ENCODE data around the gene MBTPS1. TPM values are rescaled to one million over a fixed set of nuclear protein-coding genes. Genes with fewer than 3 reads are reported as not detected.

Gene MBTPS1
- total and polyA plus RNA-seq, 2 experiments from 2014 or later: 18.1 to 49.3 TPM

- TF ChIP-seq ZNF462 (CRISPR knock-in tag; IDR thresholded peaks at IDR 0.05) (no peak), STAT1 (IDR thresholded peaks at IDR 0.05; ENCODE audit: unreplicated experiment) (no peak), ZNF331 (CRISPR knock-in tag; IDR thresholded peaks at IDR 0.05; ENCODE audit: low read depth) (no peak), NANOG (IDR thresholded peaks at IDR 0.05; ENCODE audit: borderline replicate concordance) (no peak)
- TF ChIP-seq, protein P1, sequence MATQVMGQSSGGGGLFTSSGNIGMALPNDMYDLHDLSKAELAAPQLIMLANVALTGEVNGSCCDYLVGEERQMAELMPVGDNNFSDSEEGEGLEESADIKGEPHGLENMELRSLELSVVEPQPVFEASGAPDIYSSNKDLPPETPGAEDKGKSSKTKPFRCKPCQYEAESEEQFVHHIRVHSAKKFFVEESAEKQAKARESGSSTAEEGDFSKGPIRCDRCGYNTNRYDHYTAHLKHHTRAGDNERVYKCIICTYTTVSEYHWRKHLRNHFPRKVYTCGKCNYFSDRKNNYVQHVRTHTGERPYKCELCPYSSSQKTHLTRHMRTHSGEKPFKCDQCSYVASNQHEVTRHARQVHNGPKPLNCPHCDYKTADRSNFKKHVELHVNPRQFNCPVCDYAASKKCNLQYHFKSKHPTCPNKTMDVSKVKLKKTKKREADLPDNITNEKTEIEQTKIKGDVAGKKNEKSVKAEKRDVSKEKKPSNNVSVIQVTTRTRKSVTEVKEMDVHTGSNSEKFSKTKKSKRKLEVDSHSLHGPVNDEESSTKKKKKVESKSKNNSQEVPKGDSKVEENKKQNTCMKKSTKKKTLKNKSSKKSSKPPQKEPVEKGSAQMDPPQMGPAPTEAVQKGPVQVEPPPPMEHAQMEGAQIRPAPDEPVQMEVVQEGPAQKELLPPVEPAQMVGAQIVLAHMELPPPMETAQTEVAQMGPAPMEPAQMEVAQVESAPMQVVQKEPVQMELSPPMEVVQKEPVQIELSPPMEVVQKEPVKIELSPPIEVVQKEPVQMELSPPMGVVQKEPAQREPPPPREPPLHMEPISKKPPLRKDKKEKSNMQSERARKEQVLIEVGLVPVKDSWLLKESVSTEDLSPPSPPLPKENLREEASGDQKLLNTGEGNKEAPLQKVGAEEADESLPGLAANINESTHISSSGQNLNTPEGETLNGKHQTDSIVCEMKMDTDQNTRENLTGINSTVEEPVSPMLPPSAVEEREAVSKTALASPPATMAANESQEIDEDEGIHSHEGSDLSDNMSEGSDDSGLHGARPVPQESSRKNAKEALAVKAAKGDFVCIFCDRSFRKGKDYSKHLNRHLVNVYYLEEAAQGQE (IDR thresholded peaks at IDR 0.05; ENCODE audit: unreplicated experiment): no peak
- TF ChIP-seq, protein P2, sequence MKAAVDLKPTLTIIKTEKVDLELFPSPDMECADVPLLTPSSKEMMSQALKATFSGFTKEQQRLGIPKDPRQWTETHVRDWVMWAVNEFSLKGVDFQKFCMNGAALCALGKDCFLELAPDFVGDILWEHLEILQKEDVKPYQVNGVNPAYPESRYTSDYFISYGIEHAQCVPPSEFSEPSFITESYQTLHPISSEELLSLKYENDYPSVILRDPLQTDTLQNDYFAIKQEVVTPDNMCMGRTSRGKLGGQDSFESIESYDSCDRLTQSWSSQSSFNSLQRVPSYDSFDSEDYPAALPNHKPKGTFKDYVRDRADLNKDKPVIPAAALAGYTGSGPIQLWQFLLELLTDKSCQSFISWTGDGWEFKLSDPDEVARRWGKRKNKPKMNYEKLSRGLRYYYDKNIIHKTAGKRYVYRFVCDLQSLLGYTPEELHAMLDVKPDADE (IDR thresholded peaks at IDR 0.05): no peak
These were observed 89.1 kb downstream of the MBTPS1 start (continued) for GRCh38 chr16:84027625-84028024.

All from GM23338 (cell line).